Fibroblast of the aortic adventitia (primary cell): ENCODE data around the gene KCTD17. TPM values are rescaled to one million over a fixed set of nuclear protein-coding genes. Genes with fewer than 3 reads are reported as not detected.

Experiments
- DNase-seq: peaks from one replicate; pipeline ENCODE4 v3.0.0-alpha.2; 2010; ENCODE audit warnings: low read depth
- H3K4me3 ChIP-seq: 2 replicates; pipeline ENCODE4 v1.5.1; 2011; ENCODE audit warnings: low read depth, mild to moderate bottlenecking, control low read depth, low read length, moderate library complexity
- CTCF ChIP-seq: IDR thresholded peaks from 2 replicates; pipeline ENCODE4 v1.5.1; 2011; ENCODE audit warnings: mild to moderate bottlenecking, low read length, control low read depth, inconsistent platforms; ENCODE audit not compliant: insufficient read depth
- total RNA-seq: library from RNA; depleted of rRNA; stranded (reverse); fragments of >200 nt; gene quantifications from 2 replicates; pipeline ENCODE4 v1.2.3, GENCODE V29; 2012; ENCODE audit warnings: low replicate concordance

Gene KCTD17
- total RNA-seq, 1 donor = 25.6 TPM

GRCh38 chr22:37065180-37065579 lies 13.6 kb downstream of the KCTD17 start:
- no peak for TF ChIP-seq CTCF
- no peak overlapping the region for H3K4me3 ChIP-seq

GRCh38 chr22:37065961-37066360 lies 14.4 kb downstream of the KCTD17 start:
- DNase-seq = no peak
- TF ChIP-seq CTCF = no peak
- H3K4me3 ChIP-seq = no peak overlapping the region

More at GRCh38 chr22:37065180-37065579, 13.6 kb downstream of the KCTD17 start:
- DNase-seq = no peak

- no peak for TF ChIP-seq CTCF
- H3K4me3 ChIP-seq = no peak overlapping the region
- no peak for DNase-seq
Observed at GRCh38 chr22:37067428-37067827, 15.9 kb downstream of the KCTD17 start.

- TF ChIP-seq CTCF = no peak
- no peak overlapping the region for H3K4me3 ChIP-seq
- no peak for DNase-seq
Observed at GRCh38 chr22:37068859-37069258, 17.3 kb downstream of the KCTD17 start.

GRCh38 chr22:37069319-37069718 lies 17.8 kb downstream of the KCTD17 start:
- TF ChIP-seq CTCF = no peak
- DNase-seq = no peak
- no peak overlapping the region for H3K4me3 ChIP-seq

GRCh38 chr22:37069719-37070118 lies 18.2 kb downstream of the KCTD17 start:
- no peak overlapping the region for H3K4me3 ChIP-seq
- no peak for DNase-seq
- TF ChIP-seq CTCF = no peak

- DNase-seq = no peak
- TF ChIP-seq CTCF = no peak
- no peak overlapping the region for H3K4me3 ChIP-seq
Observed at GRCh38 chr22:37070334-37070733, 18.8 kb downstream of the KCTD17 start.
